D341Med (cell line): ENCODE measurements around the gene ARHGEF37.
A peak's percentile ranks its signal among the peaks of the same experiment; 100 is the strongest.
"Not testable (repeated sequence)": the region's sequence is repeated elsewhere in the genome, so short reads cannot be mapped to it uniquely, and the experiment has no call there.

Experiments used
- DNase-seq: peaks from one replicate; pipeline ENCODE4 v3.0.0; 2012; ENCODE audit warnings: low spot score

ARHGEF37 gene

GRCh38 chr5:149564542-149565140 lies 16.7 kb upstream of the ARHGEF37 start:
- peak; percentile 74 for DNase-seq

GRCh38 chr5:149567226-149567625 lies 14.1 kb upstream of the ARHGEF37 start:
- DNase-seq = no peak

- DNase-seq = no peak
Measured at GRCh38 chr5:149572170-149572569, 9.1 kb upstream of the ARHGEF37 start.

- DNase-seq = no peak
Measured at GRCh38 chr5:149572576-149573231, 8.6 kb upstream of the ARHGEF37 start.

GRCh38 chr5:149575131-149575530 lies 6.2 kb upstream of the ARHGEF37 start:
- no peak for DNase-seq

- DNase-seq = no peak
Measured at GRCh38 chr5:149576021-149576420, 5.3 kb upstream of the ARHGEF37 start.

GRCh38 chr5:149578896-149579295 lies 2.4 kb upstream of the ARHGEF37 start:
- no peak for DNase-seq

GRCh38 chr5:149580808-149581191 lies 498 bp upstream of the ARHGEF37 start:
- DNase-seq = no peak

- DNase-seq = peak; percentile 30
Measured at GRCh38 chr5:149581931-149582768, 852 bp downstream of the ARHGEF37 start.

- no peak for DNase-seq
Measured at GRCh38 chr5:149583394-149583793, 2.1 kb downstream of the ARHGEF37 start.

- DNase-seq = no peak
Measured at GRCh38 chr5:149584121-149584520, 2.8 kb downstream of the ARHGEF37 start.

GRCh38 chr5:149585910-149586309 lies 4.6 kb downstream of the ARHGEF37 start:
- DNase-seq = no peak

- no peak for DNase-seq
Measured at GRCh38 chr5:149586708-149587318, 5.5 kb downstream of the ARHGEF37 start.

GRCh38 chr5:149588936-149589335 lies 7.6 kb downstream of the ARHGEF37 start:
- no peak for DNase-seq

- no peak for DNase-seq
Measured at GRCh38 chr5:149593370-149593769, 12.1 kb downstream of the ARHGEF37 start.

GRCh38 chr5:149594206-149594895 lies 13.1 kb downstream of the ARHGEF37 start:
- DNase-seq = no peak

- not testable (repeated sequence) for DNase-seq
Measured at GRCh38 chr5:149595105-149595504, 13.8 kb downstream of the ARHGEF37 start.

GRCh38 chr5:149596712-149597111 lies 15.4 kb downstream of the ARHGEF37 start:
- DNase-seq = no peak

GRCh38 chr5:149597618-149598017 lies 16.3 kb downstream of the ARHGEF37 start:
- no peak for DNase-seq

GRCh38 chr5:149598234-149598633 lies 16.9 kb downstream of the ARHGEF37 start:
- DNase-seq = not testable (repeated sequence)

GRCh38 chr5:149598966-149599365 lies 17.7 kb downstream of the ARHGEF37 start:
- DNase-seq = no peak

GRCh38 chr5:149599375-149599774 lies 18.1 kb downstream of the ARHGEF37 start:
- no peak for DNase-seq
